WTC11 (cell line): ENCODE results near the gene GRB10.

Experiments
- CREB1 ChIP-seq: sonication (generic); formaldehyde crosslinking; IDR thresholded peaks from 2 replicates; pipeline ENCODE4 v1.8.0; 2023; ENCODE audit warnings: mild to moderate bottlenecking, missing genetic modification reagents
- TEAD4 ChIP-seq: sonication (generic); formaldehyde crosslinking; IDR thresholded peaks from 2 replicates; pipeline ENCODE4 v1.8.0; 2022; ENCODE audit warnings: mild to moderate bottlenecking, missing genetic modification reagents
- ZNF263 ChIP-seq: sonication (generic); formaldehyde crosslinking; IDR thresholded peaks from 2 replicates; pipeline ENCODE4 v1.8.1; 2022; ENCODE audit warnings: low read depth, mild to moderate bottlenecking, moderate library complexity, missing genetic modification reagents
- TF ChIP-seq, protein P1 (sequence below): fragments of 200-600 bp; IDR thresholded peaks from 2 replicates; pipeline ENCODE4 v1.8.0; 2022; ENCODE audit warnings: antibody characterized with exemption
- TF ChIP-seq, protein P2 (sequence below): sonication (generic); formaldehyde crosslinking; IDR thresholded peaks from 2 replicates; pipeline ENCODE4 v1.8.0; 2022; ENCODE audit warnings: mild to moderate bottlenecking, missing genetic modification reagents

- no peak for TF ChIP-seq CREB1 (CRISPR knock-in tag)
- TF ChIP-seq, protein P1, sequence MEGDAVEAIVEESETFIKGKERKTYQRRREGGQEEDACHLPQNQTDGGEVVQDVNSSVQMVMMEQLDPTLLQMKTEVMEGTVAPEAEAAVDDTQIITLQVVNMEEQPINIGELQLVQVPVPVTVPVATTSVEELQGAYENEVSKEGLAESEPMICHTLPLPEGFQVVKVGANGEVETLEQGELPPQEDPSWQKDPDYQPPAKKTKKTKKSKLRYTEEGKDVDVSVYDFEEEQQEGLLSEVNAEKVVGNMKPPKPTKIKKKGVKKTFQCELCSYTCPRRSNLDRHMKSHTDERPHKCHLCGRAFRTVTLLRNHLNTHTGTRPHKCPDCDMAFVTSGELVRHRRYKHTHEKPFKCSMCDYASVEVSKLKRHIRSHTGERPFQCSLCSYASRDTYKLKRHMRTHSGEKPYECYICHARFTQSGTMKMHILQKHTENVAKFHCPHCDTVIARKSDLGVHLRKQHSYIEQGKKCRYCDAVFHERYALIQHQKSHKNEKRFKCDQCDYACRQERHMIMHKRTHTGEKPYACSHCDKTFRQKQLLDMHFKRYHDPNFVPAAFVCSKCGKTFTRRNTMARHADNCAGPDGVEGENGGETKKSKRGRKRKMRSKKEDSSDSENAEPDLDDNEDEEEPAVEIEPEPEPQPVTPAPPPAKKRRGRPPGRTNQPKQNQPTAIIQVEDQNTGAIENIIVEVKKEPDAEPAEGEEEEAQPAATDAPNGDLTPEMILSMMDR = no peak
- TF ChIP-seq, protein P2, sequence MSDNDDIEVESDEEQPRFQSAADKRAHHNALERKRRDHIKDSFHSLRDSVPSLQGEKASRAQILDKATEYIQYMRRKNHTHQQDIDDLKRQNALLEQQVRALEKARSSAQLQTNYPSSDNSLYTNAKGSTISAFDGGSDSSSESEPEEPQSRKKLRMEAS (CRISPR knock-in tag) = no peak
- TF ChIP-seq TEAD4 (CRISPR knock-in tag) = no peak
- TF ChIP-seq ZNF263 (CRISPR knock-in tag) = no peak
These were observed 46.1 kb upstream of the GRB10 start for GRCh38 chr7:50828801-50829200.
